GM19238 (cell line): ENCODE measurements around the gene RNF166.

Source experiments
- DNase-seq: peaks from one replicate; pipeline ENCODE4 v3.0.0; 2011; ENCODE audit warnings: low spot score; ENCODE audit not compliant: insufficient read length

RNF166 gene

DNA sequence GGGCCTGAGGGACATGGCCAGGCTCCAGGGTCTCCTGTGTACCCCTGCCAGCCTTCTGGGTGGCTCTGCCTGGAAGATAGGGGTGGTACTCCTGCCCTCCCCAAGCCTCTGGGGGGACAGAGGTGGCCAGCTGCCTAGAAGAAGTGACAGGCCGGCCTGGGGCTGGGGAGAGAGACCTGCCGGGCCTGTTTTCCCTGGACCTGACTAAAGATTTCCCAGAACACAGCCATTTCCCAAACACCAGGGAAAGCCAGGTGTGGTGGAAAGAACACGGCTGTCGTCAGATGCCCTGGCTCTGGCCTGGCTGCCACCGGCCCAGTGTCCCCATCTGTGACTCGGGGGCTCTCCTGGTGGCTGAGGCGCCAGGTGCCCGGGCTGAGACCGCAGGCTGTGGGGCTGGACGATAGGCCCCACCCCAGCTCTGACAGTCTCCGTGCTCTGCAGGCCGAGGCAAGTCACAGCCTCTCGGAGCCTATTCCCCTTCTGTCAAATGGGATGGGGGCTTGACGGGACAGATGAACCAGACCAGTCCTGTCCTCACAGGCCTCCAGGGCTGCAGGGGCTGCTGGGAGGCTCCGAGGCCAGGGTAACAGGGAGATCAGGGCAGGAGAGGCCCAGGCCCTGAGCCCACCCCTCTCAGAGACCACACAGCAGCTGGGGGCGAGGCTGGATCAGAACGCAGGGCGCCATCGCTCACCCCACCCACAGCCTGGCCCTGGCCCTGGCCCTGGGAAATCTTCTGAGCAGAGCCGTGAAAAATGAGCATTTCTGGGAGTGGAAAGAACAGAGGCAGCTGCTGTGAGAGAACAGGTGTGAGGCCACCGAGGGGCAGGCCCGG is 33.1 kb upstream of the RNF166 start:
- no peak for DNase-seq

DNA sequence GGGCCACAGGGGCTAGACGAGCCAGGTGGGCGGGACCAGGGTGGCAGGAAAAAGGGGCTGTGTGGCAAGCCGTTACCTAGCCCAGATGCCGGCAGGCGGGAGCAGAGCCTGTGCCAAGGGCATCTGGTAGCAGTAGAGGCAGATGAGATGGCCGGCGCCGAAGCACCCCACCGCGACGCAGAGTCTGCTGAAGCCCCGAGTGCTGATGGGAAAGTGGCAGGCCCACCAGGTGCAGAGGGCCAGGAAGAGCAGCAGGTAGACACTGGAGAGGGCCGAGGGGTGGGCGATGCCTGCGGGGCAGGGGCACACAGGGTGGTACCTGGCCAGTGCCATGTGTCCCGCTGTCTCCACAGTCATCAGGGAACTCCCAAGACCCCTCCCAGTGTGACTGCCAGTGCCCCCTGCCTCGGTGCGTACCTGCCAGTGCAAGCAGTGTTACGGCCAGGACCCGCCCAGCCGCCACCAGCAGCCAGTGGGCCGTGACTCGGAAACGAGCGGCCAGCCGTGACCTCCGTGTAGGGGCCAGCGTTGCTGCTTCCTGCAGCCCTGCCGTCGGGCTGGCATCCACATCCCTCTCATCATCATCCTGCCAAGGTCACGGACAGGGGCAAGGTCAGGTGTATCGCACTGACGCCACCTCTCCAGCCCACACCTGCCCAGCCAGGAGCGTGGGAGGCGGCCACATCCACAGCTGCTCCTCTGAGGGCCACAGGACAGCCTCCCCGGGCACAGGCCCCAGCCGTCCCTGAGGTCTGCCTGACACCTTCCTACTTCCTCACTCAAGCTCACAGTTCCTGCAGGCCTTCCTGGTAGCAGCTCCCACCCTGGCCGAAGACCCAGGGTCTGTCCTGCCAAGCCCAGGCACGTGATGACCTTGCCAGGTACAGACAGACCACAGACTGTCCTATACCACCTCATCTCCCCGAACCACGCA is 32.2 kb upstream of the RNF166 start:
- DNase-seq: no peak

DNA sequence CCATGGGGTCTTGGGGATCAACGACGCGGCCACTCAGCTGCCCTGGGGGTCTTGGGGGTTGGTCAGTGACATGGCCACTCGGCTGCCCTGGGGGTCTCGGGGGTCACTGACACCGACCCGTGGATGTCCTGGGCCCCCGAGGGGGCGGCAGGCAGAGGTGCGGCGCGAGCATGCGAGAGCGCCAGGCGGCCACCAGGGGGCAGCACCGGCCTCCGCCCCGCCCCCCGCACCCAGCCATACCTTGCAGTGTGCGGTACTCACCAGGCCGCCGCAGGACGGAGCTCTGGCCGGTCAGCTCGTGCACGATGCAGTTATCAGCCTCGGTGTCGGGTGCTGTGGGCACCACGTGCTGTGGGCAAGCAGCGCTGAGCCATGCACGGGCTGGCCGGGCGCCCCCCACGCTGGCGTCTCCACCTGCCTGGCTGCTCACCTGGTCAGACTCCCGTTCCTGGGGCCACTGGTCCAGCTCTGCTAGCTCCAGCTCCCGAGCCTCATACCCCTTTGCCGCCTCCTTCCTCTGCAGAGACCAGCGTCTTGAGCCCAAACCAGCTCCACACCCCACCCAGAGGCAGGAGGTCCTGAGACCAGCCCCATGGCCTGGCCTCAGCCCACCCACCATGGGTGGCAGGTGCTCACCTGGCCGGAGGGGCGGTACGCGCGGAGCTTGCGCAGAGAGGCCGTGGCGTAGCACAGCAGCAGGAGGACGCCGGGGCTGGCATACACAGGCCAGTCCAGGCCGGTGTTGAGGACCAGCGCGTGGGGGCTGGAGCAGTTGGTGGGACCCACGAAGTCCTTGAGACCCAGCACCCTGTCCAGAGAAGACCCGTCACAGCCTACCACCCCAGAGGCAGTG is 31.3 kb upstream of the RNF166 start:
- peak; percentile 88 for DNase-seq

DNA sequence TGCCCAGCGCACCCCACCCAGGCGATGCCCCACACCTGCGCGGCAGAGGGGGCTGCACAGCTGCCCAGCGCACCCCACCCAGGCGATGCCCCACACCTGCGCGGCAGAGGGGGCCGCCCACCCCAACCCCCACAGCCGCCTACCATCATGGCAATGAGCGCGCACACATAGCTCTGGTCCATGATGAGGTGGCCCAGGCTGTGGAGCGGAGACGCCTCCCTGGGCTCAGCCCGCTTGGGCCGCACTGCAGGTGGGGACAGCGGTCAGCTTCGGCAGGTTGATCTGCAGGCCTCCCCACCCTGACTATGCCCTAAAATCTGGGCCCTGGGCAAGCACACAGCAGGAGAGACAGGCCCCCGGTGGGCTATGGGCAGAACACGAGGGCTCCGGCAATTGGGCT is 30.3 kb upstream of the RNF166 start:
- no peak for DNase-seq

DNA sequence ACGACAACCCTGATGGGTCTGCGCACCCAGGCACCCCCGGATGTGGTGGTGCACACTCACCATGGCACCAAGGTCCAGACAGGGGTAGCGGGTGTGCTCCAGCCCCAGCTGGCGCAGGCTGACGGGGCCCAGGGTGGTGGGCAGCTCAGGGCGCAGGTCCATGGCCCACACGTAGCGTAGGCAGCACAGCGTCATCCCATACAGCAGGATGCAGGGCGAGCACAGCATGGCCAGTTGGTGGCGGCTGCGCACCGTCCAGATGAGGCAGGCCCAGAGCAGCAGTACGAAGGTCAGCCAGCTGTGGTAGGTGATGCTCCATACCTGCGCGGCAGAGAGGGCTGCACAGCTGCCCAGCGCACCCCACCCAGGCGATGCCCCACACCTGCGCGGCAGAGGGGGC is 29.9 kb upstream of the RNF166 start:
- DNase-seq: no peak

DNA sequence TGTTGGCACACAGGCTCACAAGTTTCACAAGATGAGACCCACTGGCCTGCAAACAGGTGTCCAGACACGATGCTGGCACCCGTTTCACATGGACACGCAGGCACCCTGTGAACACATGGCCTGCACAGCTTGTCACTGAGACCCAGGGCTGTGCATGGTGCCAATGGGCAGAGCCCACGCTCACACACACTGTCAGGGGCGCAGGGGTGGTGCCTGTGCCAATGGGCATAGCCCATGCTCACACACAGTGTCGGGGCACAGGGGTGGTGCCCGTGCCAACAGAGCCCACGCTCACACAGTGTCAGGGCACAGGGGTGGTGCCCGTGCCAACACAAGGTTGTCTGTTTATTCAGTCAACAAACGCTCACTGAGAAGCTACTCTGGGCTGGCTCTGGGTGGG is 29.4 kb upstream of the RNF166 start:
- no peak for DNase-seq

DNA sequence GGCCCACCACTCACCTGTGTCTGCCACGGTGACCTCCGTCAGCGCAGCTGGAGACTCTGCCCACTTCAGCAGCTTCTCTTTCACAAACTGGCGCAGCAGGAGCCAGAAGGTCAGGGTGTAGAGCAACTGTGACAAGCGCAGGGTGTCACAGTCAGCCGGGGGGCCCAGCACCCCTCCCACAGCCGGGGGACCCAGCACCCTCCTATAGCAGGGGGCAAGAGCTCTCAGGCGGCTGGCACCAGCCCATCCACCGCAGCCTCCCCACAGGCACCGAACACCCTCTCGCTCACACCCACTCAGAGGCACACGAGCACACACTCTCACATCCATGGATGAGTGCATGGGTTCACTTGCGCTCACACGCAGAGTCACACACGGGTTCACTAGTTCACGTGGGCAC is 28.9 kb upstream of the RNF166 start:
- DNase-seq: no peak

DNA sequence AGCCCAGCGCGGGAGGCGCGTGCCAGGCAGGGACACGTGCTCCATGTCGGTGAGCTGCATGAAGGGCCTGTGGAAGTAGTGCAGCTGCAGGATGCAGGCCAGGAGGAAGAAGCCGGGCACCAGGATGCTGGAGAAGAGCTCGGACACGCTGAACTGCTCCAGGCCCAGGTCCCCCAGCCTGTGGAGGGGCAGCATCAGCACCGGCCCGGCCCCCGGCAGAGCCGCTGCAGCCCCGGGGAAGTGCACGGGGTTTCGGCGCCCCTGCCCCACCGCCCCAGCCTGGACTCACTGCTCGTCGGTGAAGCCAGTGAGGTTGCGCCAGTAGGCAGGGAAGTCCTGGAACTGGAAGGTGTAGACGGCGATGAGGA is 28.1 kb upstream of the RNF166 start:
- no peak for DNase-seq

DNA sequence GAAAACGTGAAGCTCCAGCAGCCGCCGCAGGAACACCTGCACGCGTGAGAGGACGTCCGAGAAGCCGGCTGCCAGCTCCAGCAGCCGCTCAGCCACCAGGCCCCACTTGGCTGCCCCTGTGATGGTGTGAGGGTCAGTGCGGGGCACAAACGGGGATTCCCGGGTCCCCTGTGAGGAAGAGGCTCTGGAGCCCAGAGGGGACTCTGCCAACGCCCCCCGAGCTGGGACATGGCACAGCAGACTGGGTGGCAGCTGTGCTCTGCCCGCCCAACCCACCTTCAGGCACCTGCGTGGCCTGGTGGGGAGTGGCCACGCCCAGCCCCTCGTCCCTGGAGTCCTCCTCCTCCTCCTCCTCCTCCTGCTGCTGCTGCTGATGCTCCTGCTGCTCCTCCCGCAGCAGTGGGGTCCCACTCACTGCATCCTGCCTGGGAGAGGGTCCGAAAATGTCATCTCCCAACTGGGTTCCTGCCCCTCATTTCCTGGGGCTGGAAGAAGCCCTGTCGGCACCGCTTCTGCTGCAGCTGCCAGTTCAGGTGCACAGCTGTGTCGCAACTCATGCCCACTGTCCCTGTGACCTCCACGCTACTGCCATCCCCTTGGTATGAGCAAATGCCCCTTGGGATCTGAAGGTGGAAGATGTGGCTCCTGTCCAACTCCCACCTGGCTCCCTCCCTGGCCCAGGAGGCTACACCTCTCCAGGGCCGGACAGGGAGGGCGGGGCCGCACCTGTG is 27.6 kb upstream of the RNF166 start:
- no peak for DNase-seq

DNA sequence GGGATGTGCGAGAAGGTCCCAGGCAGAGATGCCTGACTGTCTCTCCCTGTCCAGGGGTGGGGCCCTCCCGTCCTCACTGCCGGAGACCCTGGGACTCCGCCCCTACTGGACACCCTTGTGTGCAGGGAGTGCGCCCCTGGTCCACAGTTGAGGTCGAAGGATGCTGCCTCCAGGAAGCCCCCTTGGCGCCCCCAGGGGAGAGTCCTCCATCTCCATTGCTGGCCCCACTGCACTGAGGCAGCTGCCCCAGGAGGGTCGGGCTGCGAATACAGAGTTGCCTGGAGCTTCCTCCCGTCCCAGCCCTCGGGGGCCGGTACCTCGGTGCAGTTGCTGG is 26.7 kb upstream of the RNF166 start:
- no peak for DNase-seq

DNA sequence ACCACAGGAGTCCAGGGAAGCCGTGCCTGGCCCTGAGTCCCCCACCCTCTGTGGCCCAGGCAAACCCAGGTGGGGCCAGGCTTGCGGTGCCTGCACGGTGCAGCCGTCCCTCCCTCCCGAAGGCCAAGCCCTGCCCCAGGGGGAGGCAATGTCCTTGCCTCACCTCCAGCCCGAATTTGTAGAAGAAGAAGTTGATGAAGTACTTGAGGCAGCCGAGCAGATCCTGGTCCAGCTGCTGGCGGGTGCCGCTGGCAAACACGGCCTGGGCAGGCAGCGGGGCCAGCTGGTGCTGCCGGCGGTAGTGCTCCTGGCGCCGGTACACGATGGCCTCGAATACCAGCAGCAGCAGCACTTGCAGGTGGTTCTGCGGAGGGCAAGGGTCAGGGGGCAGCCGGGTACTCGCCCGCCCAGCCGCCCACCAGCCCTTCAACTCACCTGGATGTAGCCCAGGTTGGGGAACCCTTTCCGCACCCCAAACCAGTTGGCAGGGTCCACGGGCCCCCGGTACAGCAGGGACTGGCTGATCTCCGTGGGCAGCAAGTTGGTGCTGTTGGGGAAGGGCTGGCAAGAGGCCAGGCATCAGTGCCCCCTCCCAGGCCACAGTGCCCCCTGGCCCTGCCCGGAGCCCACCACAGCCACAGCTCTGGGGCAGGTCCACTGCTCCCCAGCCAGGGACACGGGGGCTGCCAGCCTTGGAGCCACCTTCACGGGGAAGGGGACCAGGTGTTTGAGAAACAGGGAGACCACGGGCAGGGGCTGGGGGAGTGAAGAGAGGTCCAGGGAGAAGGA is 26.2 kb upstream of the RNF166 start:
- DNase-seq: no peak

DNA sequence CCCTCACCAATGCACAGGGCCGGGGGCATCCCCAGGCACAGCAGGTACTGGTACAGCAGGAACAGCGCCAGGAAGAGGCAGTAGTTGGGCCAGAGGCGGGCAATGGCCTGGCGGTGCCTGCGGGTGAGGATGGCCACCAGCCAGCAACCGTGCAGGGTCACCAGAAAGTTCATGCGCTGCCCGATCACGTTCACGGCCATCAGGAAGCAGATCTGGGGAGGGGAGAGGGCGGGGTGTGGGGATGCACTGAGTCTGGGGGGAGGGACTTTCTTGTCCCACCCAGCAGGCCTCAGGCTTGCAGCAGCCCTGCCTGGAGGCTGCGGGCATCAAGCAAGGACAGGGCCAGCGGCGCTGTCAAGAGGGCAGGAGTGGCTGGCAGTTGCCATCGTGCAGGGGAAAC is 25.5 kb upstream of the RNF166 start:
- DNase-seq: peak; percentile 44

DNA sequence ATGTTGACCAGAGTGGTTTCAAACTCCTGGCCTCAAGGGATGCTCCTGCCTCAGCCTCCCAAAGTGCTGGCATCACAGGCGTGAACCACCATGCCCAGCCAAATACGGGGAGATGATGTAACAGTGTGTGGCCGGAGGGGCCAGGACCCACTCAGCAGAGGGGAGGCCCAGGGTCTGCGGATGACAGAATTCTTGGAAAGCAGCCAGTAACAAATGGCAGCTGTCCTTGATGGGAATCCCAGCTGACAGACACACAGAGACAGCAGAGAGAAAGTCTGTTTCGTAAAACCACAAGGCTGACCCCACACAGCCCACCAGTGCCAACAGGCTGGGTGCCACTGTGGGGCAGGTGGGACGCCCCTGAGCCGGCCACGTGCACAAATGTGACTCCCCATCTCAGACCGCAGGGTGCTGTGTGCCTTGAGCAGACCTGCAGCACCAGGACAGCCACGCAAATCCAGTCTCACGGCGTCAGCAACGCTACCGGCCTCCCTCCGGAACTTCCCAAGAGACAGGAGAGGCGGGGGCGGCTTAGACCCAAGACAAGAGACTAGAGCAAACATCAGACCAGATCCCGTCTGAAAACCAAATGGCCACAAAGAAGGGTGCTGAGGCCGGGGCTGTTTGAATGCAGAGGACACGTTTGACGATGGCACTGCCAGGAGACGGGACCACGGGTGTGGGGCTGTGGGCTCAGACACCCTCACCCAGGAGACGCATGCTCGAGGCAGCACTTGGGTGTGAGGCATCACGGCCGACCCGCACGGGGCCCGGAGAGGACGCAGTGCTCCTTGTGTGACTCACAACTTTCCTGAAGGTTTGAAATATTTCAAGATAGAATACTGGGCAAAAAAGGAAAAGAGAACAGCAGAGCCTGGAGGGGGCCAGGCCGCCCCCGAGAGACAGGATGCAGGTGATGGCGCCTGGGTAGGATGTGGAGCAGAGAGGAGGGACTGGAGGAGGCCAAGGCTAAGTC is 24.7 kb upstream of the RNF166 start:
- DNase-seq: no peak

DNA sequence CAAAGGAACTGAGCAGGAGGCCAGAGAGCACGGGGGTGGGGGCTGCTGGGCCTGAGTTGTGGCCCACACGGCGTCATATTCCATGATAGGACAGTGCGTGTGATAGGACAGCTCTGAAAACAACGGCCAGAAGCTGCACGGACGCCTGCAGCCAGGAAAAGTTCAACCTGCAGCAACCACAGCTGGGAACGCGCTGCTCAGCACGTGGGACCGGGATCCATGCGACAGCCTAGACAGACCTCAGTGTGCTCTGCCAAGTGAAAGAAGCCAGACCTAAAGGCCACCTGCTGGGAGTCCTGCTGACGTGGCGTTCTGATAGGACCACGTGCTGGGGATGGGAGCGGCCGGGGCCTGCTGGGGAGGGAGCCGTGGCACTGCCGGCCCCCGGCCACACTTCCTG is 21.7 kb upstream of the RNF166 start:
- no peak for DNase-seq

DNA sequence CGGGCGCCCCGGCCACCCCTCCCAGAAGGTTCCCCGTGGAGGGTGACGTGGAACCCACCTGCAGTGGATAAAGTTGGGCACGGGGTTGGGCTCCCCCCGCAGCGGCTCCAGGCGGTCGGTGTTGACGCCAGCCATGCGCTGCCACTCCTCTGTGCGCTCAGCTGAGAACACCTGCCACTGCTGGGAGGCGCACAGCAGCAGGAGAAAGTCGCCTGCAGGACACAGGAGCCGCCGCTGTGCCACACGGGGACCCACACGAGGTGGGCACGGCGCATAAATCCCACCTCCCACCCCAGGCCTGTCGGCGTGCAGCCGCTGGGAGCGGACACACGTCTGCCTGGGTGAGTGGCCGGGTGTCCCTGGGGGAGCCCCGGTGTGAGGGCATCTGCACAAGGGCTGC is 20.8 kb upstream of the RNF166 start:
- DNase-seq: no peak

DNA sequence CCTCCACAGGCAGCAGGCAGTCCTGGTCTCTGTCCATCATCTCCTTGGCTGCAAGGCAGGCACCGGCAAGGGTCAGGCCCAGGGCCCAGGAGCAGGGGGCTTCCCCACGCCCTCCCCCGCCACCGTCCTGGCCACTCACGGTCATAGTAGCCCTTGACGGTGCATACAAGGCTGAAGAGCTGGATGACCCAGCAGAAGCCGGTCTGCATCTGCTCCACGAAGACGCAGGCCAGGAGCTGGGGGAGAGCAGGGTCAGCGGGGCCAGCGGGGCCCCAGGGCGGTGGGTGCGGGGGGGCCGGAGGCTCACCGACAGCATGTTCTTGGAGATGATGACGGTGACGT is 20.2 kb upstream of the RNF166 start:
- no peak for DNase-seq

DNA sequence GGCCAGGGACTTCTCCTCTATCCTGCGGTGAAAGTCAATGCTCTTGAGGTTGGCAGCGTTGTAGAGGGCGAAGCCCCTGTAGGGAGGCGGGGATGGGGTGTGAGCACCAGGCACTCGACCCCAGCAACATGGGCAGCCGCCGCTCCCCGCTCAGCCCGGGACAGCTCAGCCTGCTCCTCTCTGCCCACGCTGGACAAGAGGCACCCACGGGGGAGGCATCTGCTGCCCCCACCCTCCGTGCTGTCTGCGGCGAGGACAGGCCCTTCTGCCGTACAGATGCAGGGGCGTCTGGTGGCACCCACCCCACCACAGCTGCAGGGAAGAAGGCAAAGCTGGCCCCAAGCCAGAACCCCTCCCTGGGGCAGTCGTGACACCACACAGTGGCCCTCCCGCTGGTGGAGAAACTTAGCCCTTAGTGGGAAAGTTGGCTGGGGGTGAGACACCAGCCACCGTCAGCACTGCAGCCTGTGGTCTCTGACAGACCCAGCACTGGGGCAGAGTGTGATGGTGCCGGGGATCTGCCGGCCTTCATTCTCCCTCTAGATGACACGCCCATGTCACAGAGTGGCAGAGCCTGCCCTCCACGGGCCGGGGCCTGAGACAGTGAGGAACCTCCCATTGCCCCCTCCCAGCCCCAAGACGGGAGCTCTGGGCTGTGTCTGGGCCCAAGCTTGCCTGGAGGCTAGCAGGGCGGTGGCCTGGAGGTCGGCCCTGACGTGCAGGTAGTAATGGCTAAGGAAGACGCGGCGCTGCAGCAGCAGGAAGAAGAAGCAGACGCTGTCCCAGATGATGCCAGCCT is 19.6 kb upstream of the RNF166 start:
- no peak for DNase-seq

DNA sequence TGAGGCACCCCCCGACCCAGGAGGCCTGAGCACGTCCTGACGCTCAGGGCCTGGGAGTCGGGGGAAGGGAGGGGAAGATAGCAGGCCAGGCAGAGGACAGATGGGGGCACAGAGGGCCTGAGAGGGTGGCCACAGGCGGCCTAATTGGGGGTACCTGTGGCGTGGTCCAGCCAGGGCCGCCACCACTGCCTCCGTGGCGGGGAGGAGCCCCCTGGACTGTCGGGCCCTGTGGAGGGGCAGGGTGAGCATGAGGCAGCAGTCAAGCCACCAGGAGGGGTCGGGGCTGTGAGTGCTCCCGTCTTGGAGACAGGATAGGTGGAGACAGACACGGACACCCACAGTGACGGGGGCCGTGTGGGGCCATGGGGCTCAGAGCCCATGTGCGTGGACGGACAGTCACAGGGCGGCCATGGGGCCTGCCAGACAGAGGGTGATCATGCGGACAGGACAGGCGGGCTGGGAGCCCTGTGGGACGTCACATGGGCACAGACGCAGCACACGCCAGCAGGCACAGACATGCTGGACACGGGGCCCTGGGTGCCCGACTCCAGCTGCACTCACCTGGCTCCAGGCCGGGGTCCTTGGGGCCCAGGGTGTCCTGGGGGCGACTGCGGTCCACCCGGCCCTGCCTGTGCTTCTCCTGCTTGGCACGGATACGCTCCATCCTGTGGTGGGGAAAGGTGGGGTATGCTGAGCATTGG is 18.8 kb upstream of the RNF166 start:
- no peak for DNase-seq
